Measurements from ENCODE around the gene FAM53C. TPM values are rescaled to one million over a fixed set of nuclear protein-coding genes. Genes with fewer than 3 reads are reported as not detected.
"Not testable (repeated sequence)": the region's sequence is repeated elsewhere in the genome, so short reads cannot be mapped to it uniquely, and the experiment has no call there.

Gene FAM53C
- total and polyA plus RNA-seq, 2 donors: 20.3 to 22.9 TPM

DNA sequence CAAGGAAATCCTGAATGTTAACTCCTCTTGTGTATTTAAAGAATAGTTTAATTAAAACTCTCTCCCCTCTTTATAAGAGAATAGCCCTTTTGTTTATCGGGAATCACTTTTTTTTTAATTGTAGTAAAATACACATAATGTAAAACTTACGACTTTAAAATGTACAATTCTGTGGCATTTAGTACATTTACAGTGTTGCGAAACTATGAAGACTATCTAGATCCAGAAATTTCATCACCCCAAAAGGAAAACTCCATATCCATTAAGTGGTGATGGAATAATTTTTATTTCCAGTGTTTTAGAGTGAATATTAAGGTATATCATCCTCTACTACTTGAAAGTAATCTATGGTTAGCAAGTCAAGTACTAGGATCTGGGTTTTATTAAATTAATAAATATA lies 51.3 kb downstream of the FAM53C start:
- WGBS: 93% methylated on average over 3 of the region's 3 CpGs
- DNase-seq (ENCODE audit: extremely low spot score): no peak
- no peak overlapping the region for H3K4me3 ChIP-seq (ENCODE audit: low read depth, low read length)
- peaks cover 18% of the 10 kb centered on the region for H3K36me3 ChIP-seq (ENCODE audit: insufficient read depth)
- no peaks in the 10 kb centered on the region for H3K4me1 ChIP-seq (ENCODE audit: insufficient read depth)
- H3K27ac ChIP-seq (ENCODE audit: low read depth): no peak overlapping the region

DNA sequence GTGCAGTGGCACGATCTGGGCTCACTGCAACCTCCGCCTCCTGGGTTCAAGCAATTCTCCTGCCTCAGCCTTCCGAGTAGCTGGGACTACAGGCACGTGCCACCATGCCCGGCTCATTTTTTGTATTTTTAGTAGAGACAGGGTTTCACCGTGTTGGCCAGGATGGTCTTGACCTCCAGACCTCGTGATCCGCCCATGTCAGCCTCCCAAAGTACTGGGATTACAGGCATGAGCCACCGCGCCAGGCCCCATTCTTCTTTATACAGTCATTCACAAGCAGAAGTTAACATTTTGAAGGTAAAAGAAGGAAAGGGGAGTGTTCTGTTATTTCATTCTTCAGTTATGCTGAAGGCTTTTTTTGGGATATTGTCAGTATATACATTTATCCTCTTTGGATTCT lies 51.8 kb downstream of the FAM53C start:
- not testable (repeated sequence) for H3K4me1 ChIP-seq (ENCODE audit: insufficient read depth); H3K27ac ChIP-seq (ENCODE audit: low read depth); DNase-seq (ENCODE audit: extremely low spot score); H3K4me3 ChIP-seq (ENCODE audit: low read depth, low read length)
- 92% methylated on average over 10 of the region's 10 CpGs for WGBS
- H3K36me3 ChIP-seq (ENCODE audit: insufficient read depth): peaks cover 18% of the 10 kb centered on the region

DNA sequence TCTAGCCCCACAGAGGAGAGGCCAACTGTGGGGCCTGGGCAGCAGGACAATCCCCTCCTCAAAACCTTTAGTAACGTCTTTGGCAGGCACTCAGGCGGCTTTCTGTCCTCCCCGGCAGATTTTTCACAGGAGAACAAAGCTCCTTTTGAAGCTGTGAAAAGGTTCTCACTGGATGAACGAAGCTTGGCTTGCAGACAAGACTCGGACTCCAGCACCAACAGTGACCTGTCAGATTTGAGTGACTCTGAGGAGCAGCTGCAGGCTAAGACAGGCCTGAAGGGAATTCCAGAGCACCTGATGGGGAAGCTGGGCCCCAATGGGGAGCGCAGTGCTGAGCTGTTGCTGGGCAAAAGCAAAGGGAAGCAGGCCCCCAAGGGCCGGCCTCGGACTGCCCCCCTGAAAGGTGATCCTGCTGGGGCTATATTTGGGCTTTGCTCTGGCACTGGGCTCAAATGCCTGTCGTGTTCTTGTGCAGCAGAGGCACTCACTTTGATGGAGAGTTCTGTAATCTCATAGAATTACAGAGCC lies 53.9 kb downstream of the FAM53C start:
- WGBS: 64% methylated on average over 9 of the region's 9 CpGs
- Histone ChIP-seq H3K36me3 (ENCODE audit: insufficient read depth) (peaks cover 11% of the 10 kb centered on the region), H3K27ac (ENCODE audit: low read depth) (no peak overlapping the region), H3K4me3 (ENCODE audit: low read depth, low read length) (no peak overlapping the region), H3K4me1 (ENCODE audit: insufficient read depth) (no peaks in the 10 kb centered on the region)
- DNase-seq (ENCODE audit: extremely low spot score): no peak

Other genes with a start within 250 kb of the FAM53C start
- gene NME5, start 198.8 kb upstream of the FAM53C start, total RNA-seq: 6.7 TPM
- 1.7 TPM for gene NME5, start 198.8 kb upstream of the FAM53C start, polyA plus RNA-seq
- 45.8 TPM for gene BRD8, start 159.6 kb upstream of the FAM53C start, total RNA-seq
- 33.9 TPM for gene BRD8, start 159.6 kb upstream of the FAM53C start, polyA plus RNA-seq
- gene KIF20A, start 159.2 kb upstream of the FAM53C start, total RNA-seq: 25.4 TPM
- gene KIF20A, start 159.2 kb upstream of the FAM53C start, polyA plus RNA-seq: 0.43 TPM
- gene CDC23, start 124.9 kb upstream of the FAM53C start, total RNA-seq: 44.1 TPM
- 20.1 TPM for gene CDC23, start 124.9 kb upstream of the FAM53C start, polyA plus RNA-seq
- gene GFRA3, start 63.6 kb upstream of the FAM53C start, total RNA-seq: 2.4 TPM
- gene GFRA3, start 63.6 kb upstream of the FAM53C start, polyA plus RNA-seq: 3.3 TPM
- gene CDC25C, start 6.5 kb upstream of the FAM53C start, total RNA-seq: 6.1 TPM
- gene CDC25C, start 6.5 kb upstream of the FAM53C start, polyA plus RNA-seq: 0.13 TPM
- gene KDM3B, start 14.4 kb downstream of the FAM53C start, total RNA-seq: 68.7 TPM
- gene KDM3B, start 14.4 kb downstream of the FAM53C start, polyA plus RNA-seq: 36.2 TPM
- gene REEP2, start 100.8 kb downstream of the FAM53C start, total RNA-seq: 5.3 TPM
- 17.6 TPM for gene REEP2, start 100.8 kb downstream of the FAM53C start, polyA plus RNA-seq
- 12.8 TPM for gene EGR1, start 127.2 kb downstream of the FAM53C start, total RNA-seq
- 438 TPM for gene EGR1, start 127.2 kb downstream of the FAM53C start, polyA plus RNA-seq
- 66.3 TPM for gene ETF1, start 205.0 kb downstream of the FAM53C start, total RNA-seq
- 62.0 TPM for gene ETF1, start 205.0 kb downstream of the FAM53C start, polyA plus RNA-seq
- 159 TPM for gene HSPA9, start 237.1 kb downstream of the FAM53C start, total RNA-seq
- 126 TPM for gene HSPA9, start 237.1 kb downstream of the FAM53C start, polyA plus RNA-seq